Middle frontal gyrus (tissue), 1 donor: ENCODE measurements around the gene KLK1.
"Not testable (repeated sequence)": the region's sequence is repeated elsewhere in the genome, so short reads cannot be mapped to it uniquely, and the experiment has no call there.

ENCODE experiments used
- DNase-seq: peaks from one replicate; pipeline ENCODE4 v3.0.0-alpha.2; 2015; ENCODE audit warnings: low spot score; ENCODE audit errors: extremely low spot score

KLK1 gene

GRCh38 chr19:50770164-50770563, 53.4 kb downstream of the KLK1 start, which contains the start of gene GPR32:
Gene GPR32 (plus strand): TSS chr19:50770464. CDS start chr19:50770601, 137 bp downstream.
- DNase-seq = not testable (repeated sequence)
